Transverse colon (tissue), 4 donors: ENCODE data around the gene DIS3L.
"Not testable (repeated sequence)": the region's sequence is repeated elsewhere in the genome, so short reads cannot be mapped to it uniquely, and the experiment has no call there.

Experiments used
- POLR2A ChIP-seq: fragments of 450-650 bp; IDR thresholded peaks from one replicate; pipeline ENCODE4 v1.6.1; 2016; ENCODE audit warnings: antibody characterized with exemption, mild to moderate bottlenecking, moderate library complexity
- POLR2AphosphoS5 ChIP-seq, 3 donors: sonication (generic); formaldehyde crosslinking; IDR thresholded peaks; one replicate each; pipeline ENCODE4 v1.6.1; 2016; ENCODE audit warnings: antibody characterized with exemption in 3 of 3
- TF ChIP-seq, protein P1 (sequence below), 5 experiments: fragments of 200-600 bp in 3 of 5; fragments of 450-650 bp in 2 of 5; sonication (generic) in 3 of 5; IDR thresholded peaks; 1 replicate in 2 of 5; 2 replicates in 3 of 5; pipeline ENCODE4 v1.5.1; 2016 to 2017; ENCODE audit warnings: antibody characterized with exemption in 5 of 5, inconsistent platforms in 3 of 5, mild to moderate bottlenecking in 2 of 5, moderate library complexity in 1 of 5

DNA sequence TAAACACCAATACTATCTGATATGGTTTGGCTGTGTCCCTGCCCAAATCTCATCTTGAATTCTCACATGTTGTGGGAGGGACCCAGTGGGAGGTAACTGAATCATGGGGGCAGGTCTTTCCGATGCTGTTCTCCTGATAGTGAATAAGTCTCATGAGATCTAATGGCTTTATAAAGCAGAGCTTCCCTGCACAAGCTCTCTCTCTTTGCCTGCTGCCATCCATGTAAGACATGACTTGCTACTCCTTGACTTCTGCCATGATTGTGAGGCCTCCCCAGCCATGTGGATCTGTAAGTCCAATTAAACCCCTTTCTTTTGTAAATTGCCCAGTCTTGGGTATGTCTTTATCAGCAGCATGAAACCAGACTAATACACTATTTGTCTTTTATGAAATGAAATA, 30.5 kb upstream of the DIS3L start:
- TF ChIP-seq, protein P1, sequence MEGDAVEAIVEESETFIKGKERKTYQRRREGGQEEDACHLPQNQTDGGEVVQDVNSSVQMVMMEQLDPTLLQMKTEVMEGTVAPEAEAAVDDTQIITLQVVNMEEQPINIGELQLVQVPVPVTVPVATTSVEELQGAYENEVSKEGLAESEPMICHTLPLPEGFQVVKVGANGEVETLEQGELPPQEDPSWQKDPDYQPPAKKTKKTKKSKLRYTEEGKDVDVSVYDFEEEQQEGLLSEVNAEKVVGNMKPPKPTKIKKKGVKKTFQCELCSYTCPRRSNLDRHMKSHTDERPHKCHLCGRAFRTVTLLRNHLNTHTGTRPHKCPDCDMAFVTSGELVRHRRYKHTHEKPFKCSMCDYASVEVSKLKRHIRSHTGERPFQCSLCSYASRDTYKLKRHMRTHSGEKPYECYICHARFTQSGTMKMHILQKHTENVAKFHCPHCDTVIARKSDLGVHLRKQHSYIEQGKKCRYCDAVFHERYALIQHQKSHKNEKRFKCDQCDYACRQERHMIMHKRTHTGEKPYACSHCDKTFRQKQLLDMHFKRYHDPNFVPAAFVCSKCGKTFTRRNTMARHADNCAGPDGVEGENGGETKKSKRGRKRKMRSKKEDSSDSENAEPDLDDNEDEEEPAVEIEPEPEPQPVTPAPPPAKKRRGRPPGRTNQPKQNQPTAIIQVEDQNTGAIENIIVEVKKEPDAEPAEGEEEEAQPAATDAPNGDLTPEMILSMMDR (IDR thresholded peaks at IDR 0.05) = not testable (repeated sequence)
- not testable (repeated sequence) for TF ChIP-seq POLR2AphosphoS5 (IDR thresholded peaks at IDR 0.05); POLR2A
